GM21825 (cell line): ENCODE measurements around the gene GPD1L.

Experiments used
- ATAC-seq: cut with Tn5 transposase; IDR thresholded peaks from one replicate; pipeline ENCODE4 v1.9.1; 2021; ENCODE audit warnings: mild to moderate bottlenecking, moderate library complexity; ENCODE audit not compliant: unreplicated experiment

Gene GPD1L

DNA sequence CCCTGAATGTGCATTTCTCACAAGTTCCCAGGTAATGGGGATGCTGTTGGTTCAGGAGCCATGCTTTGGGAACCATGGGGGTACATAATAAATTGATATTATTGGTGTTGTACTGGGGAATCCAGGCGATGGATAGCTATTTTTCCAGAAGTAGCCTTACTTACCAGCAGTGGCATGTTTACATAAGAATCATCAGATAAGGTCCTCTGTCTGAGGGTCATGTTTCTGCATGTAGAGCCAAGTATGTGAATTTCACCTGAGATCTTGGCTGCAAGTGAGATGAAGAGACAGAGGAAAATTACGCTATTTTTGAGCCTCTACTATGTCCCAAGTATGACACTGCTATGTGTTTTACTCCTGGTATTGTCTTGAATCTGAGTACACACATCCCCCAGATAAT, 26.3 kb downstream of the GPD1L start:
- ATAC-seq = no peak

GRCh38 chr3:32136703-32137102, 30.3 kb downstream of the GPD1L start:
- ATAC-seq = no peak

- ATAC-seq = no peak
Measured at GRCh38 chr3:32137870-32138269, 31.4 kb downstream of the GPD1L start.

- no peak for ATAC-seq
Measured at GRCh38 chr3:32138545-32139104, 32.2 kb downstream of the GPD1L start.

DNA sequence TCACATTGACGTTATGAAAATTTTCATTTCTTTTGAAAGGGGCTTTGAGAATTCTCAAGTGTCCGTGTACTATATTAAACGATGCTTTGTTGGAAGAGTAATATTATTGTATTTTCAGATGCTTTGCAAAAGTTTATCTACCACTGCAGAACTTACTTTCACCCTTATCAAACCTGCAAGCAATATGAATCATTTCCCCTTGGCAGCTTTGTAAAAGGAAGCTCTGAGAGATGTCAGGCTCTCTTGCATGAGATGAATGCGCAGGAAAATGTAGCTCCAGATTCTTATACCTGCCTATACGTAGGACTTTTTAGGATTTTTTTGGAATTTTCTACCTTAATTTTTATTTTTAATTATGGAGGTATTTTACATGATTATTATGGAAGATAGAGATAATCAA, 34.5 kb downstream of the GPD1L start:
- no peak for ATAC-seq

DNA sequence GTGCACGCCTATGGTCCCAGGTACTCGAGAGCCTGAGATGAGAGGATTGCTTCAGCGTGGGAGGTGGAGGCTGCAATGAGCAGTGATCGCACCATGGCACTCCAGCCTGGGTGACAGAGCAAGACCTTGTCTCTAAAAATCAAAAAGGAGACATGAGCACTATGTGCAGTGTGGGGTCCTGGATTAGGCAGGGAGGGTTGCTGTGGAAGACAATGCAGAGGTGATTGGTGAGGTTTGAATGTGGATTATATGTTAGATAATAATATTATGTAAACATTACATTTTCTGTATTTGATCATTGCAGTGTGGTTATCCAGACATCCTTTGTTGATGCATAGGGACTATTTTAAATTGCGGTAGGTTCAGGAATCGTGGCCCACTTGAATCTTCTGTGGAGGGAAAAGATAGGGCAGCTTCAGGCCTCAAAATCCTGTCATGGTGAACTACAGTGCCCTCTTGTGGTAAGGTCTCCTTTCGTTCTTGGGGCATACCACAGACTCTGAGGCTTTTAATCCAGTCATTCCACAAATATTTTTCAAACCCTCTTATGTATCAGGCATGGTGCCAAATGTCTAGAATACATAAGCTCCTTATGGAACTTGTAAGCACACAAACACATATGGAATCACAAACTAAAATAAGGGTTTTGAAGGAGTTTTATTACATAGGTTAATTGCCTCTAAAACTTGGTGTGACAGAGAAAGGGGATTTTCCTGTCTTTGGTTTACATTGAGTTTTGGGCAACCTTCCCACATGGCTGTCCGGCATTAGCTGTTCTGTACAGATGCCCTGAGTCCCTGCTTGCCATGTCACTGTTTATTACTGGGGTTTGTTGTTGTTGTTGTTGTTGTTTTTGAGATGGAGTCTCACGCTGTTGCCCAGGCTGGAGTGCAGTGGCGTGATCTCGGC, 37.7 kb downstream of the GPD1L start:
- ATAC-seq = no peak

GRCh38 chr3:32146746-32147211, 40.4 kb downstream of the GPD1L start:
- ATAC-seq = no peak

- no peak for ATAC-seq
Measured at GRCh38 chr3:32147509-32147908, 41.1 kb downstream of the GPD1L start.

GRCh38 chr3:32147933-32148332, 41.5 kb downstream of the GPD1L start:
- ATAC-seq = no peak

DNA sequence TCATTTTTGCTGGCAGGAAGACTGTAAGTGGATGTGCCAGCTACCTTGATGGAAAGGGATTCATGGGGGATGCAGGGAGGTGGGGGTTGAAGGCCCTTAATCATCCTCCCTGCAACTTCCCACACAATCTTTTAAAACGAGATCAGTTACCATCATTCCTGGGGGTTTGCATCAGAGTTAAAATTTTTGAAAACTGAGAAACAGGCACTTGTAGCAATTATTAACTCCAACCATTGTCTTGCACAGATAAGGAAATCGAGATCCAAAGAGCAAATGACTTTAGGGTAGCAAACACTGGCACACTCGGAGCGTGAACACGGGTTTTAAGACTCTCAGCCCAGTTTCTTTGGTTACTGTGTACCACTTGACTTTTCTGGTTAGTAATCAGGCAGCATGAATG, 41.9 kb downstream of the GPD1L start:
- no peak for ATAC-seq

DNA sequence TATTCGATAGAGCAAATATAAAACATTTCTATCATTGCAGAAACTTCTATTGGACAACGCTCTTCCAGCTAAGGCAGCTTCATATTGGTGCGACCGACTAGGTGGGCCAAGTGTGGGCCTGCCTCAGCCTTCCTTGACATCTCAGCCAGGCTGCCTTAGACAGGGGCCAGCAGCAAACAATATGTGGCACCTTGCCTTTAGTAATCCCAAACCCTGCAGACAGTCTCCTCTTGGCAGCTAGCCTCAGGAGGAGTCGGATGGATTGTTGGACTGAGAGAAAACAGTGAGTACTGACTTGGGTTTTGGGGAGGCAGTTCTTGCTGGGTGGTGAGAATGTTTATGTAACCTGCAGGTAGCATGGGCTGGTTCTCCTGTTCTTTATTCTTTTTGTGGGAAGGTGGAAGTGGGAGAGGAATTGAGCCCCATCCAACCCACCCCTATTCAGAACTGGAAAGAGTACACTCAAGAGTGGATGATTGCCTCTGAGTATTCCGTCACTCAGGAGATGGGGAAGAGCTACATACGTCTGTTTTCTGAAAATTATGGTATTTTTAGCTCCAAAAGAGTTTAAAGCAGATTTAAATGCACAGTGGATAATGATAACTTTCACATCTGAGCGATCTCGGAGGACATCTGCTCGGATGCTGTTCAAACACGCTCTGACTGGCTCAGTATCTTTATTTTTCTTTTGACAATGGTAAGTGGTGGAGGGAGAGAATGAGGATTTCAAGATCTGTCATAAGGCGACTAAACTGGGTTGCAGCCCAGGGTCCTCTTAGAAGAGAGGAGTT, 47.2 kb downstream of the GPD1L start:
- ATAC-seq = no peak

DNA sequence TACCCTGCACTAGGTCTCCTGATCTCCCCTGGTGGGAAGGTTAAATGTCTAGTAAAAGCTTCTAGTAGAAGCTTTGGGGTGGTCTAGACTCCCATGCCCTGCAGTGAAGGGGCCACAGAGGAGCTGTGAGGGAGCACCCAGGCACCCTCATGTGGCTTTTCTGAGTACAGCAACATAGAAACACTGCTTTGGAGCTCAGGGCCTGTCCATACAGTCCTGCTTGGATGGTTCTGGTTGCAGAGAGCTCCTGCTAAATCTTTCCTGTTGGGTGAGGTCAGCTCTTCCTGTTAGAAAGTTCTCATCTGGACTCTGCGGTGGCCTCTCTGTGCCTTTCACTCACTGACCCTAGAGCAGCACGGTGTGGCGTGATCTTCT, 47.8 kb downstream of the GPD1L start:
- no peak for ATAC-seq

DNA sequence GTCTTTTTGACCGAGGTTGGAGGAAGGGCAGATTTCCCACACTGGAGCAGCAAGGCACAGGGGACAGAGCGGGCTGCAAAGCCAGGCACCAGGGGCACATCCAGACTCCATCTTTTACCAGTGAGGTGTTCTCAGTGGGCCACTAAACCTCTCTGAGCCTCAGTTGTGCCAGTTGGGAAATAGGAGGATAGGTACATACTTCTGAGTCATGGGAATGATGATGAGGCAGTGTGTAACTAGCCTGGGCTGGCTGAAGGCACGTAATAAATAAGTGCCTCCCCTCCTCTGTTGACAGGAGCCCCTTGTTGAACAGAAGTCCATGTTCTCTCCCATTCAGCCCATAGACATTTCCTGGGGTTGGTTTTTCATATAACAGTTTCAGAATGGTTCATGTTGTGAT, 48.7 kb downstream of the GPD1L start:
- no peak for ATAC-seq

GRCh38 chr3:32157600-32158264, 51.3 kb downstream of the GPD1L start:
- no peak for ATAC-seq

GRCh38 chr3:32160706-32161214, 54.3 kb downstream of the GPD1L start:
- no peak for ATAC-seq

DNA sequence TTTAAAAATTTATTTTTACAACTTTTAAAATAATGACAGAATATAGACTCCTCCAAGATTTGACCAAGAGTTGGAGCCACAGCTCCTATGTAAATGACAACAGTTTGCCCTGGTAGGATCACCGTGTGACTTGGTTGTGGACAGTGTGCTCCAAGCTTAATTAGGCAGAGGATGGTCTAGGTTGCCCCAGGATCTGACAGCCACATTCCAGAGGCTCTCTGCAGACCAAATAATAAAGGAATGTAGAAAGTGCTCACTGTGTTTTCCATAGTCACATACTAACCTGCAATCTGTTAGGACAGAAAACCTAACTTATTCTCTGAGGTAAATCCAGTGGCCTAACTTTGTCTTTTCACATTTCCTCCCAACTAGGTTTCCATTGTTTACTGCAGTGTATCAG, 59.0 kb downstream of the GPD1L start:
- no peak for ATAC-seq

DNA sequence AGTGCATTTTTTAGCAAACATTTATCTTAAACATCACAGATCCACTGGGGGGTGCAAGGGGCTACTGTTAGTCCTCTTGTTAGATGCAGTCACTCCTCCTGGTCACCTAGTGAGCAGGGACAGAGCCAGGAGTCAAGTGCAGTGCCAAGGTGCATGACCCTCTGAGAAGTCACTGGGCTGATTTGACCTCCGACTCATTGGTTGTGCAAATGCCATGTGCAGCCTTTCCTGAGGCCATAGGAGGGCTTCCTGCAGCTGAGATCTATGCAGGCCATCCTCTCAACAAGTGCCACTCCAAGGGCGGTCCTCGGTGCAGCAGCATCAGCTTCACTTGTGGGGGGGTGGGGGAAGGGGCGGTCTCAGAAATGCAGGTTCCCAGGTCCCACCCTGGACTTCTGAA, 60.2 kb downstream of the GPD1L start:
- ATAC-seq = no peak

GRCh38 chr3:32172420-32172819, 66.0 kb downstream of the GPD1L start:
- ATAC-seq = no peak

DNA sequence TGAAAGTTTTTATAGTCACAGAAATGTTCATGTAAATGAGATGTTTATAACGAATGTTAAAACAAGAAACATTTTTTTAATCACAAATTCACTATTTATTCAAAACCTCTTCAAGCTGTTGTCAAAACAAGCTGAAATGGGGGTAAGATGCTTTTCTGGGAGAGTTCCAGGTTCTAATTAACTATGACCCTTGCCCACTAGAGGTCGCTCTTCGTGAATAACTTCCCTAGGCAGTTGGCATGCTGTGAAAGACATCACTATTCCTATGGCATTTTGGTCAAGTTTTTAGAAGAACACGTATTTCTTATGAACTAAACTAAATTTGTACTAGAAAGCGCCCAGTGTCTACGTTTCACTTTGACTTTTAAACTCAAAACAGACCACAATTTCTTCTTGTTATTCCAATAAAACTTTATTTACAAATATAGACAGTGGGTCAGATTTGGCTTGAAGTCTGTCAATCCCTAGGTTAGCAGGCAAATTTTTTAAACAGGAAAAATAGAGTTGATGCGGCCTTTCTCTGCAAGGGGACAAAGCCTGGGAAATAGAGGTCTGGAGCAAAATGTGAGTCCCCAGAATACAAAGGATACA, 69.3 kb downstream of the GPD1L start:
- ATAC-seq = no peak

GRCh38 chr3:32176989-32177701, 70.7 kb downstream of the GPD1L start:
- peak; percentile 66 for ATAC-seq
